Esophagus squamous epithelium (tissue), 5 donors: ENCODE results near the gene SLC7A8. TPM values are rescaled to one million over a fixed set of nuclear protein-coding genes. Genes with fewer than 3 reads are reported as not detected.

Experiments
- DNase-seq: peaks from one replicate; lab custom pipeline; 2025; lab: John Stamatoyannopoulos, UW
- H3K27ac ChIP-seq, 4 donors: fragments of 200-600 bp; sonication (generic); one replicate each; pipeline ENCODE4 v1.5.1; 2016 to 2019; ENCODE audit warnings: mild to moderate bottlenecking in 1 of 4
- H3K27me3 ChIP-seq, 4 donors: fragments of 200-600 bp; sonication (generic); 1 replicate in 3 of 4; 2 replicates in 1 of 4; pipeline versions ENCODE4 v1.5.1 to v1.6.0; 2017 to 2021; ENCODE audit warnings: antibody characterized with exemption in 1 of 4
- H3K36me3 ChIP-seq, 3 donors: fragments of 200-600 bp; sonication (generic); one replicate each; pipeline ENCODE4 v1.5.1; 2016 to 2019
- H3K4me1 ChIP-seq, 3 donors: fragments of 200-600 bp; sonication (generic); one replicate each; pipeline ENCODE4 v1.5.1; 2017 to 2019
- H3K4me3 ChIP-seq, 4 donors: fragments of 200-600 bp; sonication (generic); 1 replicate in 3 of 4; 2 replicates in 1 of 4; pipeline ENCODE4 v1.5.1; 2016 to 2019; ENCODE audit warnings: mild to moderate bottlenecking in 2 of 4, moderate library complexity in 1 of 4
- H3K9me3 ChIP-seq, 3 donors: fragments of 200-600 bp; sonication (generic); one replicate each; pipeline ENCODE4 v1.5.1; 2016 to 2019
- POLR2A ChIP-seq, 4 donors: fragments of 450-650 bp; IDR thresholded peaks; one replicate each; pipeline ENCODE4 v1.6.1; 2017; ENCODE audit warnings: antibody characterized with exemption in 4 of 4, mild to moderate bottlenecking in 4 of 4, moderate library complexity in 3 of 4
- WGBS, 2 donors: methylation state at CpG; one replicate each; pipeline ENCODE4 v1.1.5; 2018; 5-methylcytosine and 5-hydroxymethylcytosine counted together
- intact Hi-C: fragments of 100-400 bp; cut with DNase I; formaldehyde crosslinking; loops from one replicate; pipeline ENCODE4 v1.15.0; 2022
- total RNA-seq, 4 donors: library from RNA; depleted of rRNA; stranded (reverse); fragments of >200 nt; gene quantifications; one replicate each; pipeline ENCODE4 v1.1.0, GENCODE V29; 2016
- TF ChIP-seq, protein P1 (sequence below), 6 experiments: fragments of 450-650 bp in 4 of 6; fragments of 200-600 bp in 2 of 6; sonication (generic) in 2 of 6; IDR thresholded peaks; one replicate each; pipeline ENCODE4 v1.5.1; 2016 to 2019; ENCODE audit warnings: antibody characterized with exemption in 6 of 6, mild to moderate bottlenecking in 4 of 6, moderate library complexity in 4 of 6
- donor health status: DM: yes; HTN: yes; CAD: no.

SLC7A8 gene
- total RNA-seq, 4 donors from 2014 or later = 22.2 to 58.0 (median 39.8) TPM

GRCh38 chr14:23125011-23125410 lies 58.4 kb downstream of the SLC7A8 start:
- intact Hi-C loops = no loop called here
- peaks cover 5 to 49% (median 19%) of the 10 kb centered on the region in 3 donors for H3K4me1 ChIP-seq
- WGBS, 2 donors = 40 to 41% methylated on average over 3 of the region's 3 CpGs
- H3K9me3 ChIP-seq = no peaks in the 10 kb centered on the region
- H3K36me3 ChIP-seq = peaks cover 0 to 38% (median 0%) of the 10 kb centered on the region in 3 donors
- no peaks in the 10 kb centered on the region for H3K27me3 ChIP-seq
- no peak overlapping the region for H3K4me3 ChIP-seq
- no peak for DNase-seq
- peak overlapping the region in 1 of 4 donors; percentile 22 for H3K27ac ChIP-seq
- no peak for TF ChIP-seq POLR2A (IDR thresholded peaks at IDR 0.05)
- TF ChIP-seq, protein P1, sequence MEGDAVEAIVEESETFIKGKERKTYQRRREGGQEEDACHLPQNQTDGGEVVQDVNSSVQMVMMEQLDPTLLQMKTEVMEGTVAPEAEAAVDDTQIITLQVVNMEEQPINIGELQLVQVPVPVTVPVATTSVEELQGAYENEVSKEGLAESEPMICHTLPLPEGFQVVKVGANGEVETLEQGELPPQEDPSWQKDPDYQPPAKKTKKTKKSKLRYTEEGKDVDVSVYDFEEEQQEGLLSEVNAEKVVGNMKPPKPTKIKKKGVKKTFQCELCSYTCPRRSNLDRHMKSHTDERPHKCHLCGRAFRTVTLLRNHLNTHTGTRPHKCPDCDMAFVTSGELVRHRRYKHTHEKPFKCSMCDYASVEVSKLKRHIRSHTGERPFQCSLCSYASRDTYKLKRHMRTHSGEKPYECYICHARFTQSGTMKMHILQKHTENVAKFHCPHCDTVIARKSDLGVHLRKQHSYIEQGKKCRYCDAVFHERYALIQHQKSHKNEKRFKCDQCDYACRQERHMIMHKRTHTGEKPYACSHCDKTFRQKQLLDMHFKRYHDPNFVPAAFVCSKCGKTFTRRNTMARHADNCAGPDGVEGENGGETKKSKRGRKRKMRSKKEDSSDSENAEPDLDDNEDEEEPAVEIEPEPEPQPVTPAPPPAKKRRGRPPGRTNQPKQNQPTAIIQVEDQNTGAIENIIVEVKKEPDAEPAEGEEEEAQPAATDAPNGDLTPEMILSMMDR (IDR thresholded peaks at IDR 0.05) = no peak

DNA sequence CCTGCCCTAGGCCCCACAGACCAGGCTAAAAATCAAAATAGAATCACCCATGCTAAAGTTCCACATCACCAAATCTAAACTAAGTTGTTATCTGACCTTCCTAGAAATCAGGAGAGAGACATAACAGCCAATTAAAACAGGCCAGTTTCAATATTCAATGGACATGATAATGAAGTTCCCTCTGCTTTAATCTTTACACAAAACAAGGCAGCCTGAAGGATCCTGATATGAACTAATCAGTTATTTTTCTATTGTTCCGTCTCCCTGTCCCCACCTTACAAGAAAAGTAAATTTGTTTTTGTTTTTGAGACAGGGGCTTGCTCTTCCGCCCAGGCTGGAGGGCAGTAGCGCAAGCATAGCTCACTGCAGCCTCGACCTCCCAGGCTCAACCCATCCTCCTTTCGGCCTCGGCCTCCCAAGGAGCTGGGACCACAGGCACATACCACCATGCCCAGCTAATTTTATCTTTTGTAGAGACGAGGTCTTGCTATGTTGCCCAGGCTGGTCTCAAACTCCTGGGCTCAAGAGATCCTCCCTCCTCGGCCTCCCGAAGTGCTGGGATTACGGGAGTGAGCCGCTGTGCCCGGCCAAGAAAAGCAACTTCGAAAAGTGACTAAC lies 59.0 kb downstream of the SLC7A8 start:
- 88 to 92% methylated on average over 12 to 13 of the region's 13 CpGs for WGBS, 2 donors
- peaks cover 0 to 49% (median 19%) of the 10 kb centered on the region in 3 donors for H3K4me1 ChIP-seq
- TF ChIP-seq, protein P1 (IDR thresholded peaks at IDR 0.05) = no peak
- no peak for TF ChIP-seq POLR2A (IDR thresholded peaks at IDR 0.05)

GRCh38 chr14:23123419-23123818 lies 60.0 kb downstream of the SLC7A8 start:
- no peak for DNase-seq
- intact Hi-C loops = no loop called here
- peak overlapping the region in 1 of 4 donors; percentile 2 for H3K27ac ChIP-seq

More for the DNA sequence above, 59.0 kb downstream of the SLC7A8 start:
- H3K4me3 ChIP-seq = no peak overlapping the region
- DNase-seq = no peak
- intact Hi-C loops = no loop called here
- peaks cover 0 to 34% (median 0%) of the 10 kb centered on the region in 3 donors for H3K36me3 ChIP-seq
- no peaks in the 10 kb centered on the region for H3K9me3 ChIP-seq
- no peaks in the 10 kb centered on the region for H3K27me3 ChIP-seq
- peak overlapping the region in 1 of 4 donors; percentile 2 for H3K27ac ChIP-seq

GRCh38 chr14:23122086-23122485 lies 61.4 kb downstream of the SLC7A8 start:
- TF ChIP-seq, protein P1 (IDR thresholded peaks at IDR 0.05) = no peak
- no peak for TF ChIP-seq POLR2A (IDR thresholded peaks at IDR 0.05)
- Histone ChIP-seq H3K9me3 (no peaks in the 10 kb centered on the region), H3K36me3 (peaks cover 0 to 11% (median 0%) of the 10 kb centered on the region in 3 donors), H3K4me3 (no peak overlapping the region), H3K4me1 (peaks cover 0 to 49% (median 19%) of the 10 kb centered on the region in 3 donors), H3K27ac (peak overlapping the region in 1 of 4 donors; percentile 54), H3K27me3 (no peaks in the 10 kb centered on the region)
- WGBS, 2 donors = 85 to 100% methylated on average over 4 to 6 of the region's 6 CpGs
- DNase-seq = no peak
- intact Hi-C loops = no loop called here

More at GRCh38 chr14:23123419-23123818, 60.0 kb downstream of the SLC7A8 start:
- 31 to 40% methylated on average over 2 of the region's 8 CpGs for WGBS, 2 donors
- Histone ChIP-seq H3K27me3 (no peaks in the 10 kb centered on the region), H3K9me3 (no peaks in the 10 kb centered on the region), H3K36me3 (peaks cover 0 to 24% (median 0%) of the 10 kb centered on the region in 3 donors), H3K4me3 (no peak overlapping the region), H3K4me1 (peaks cover 0 to 49% (median 19%) of the 10 kb centered on the region in 3 donors)
- no peak for TF ChIP-seq POLR2A (IDR thresholded peaks at IDR 0.05)
- TF ChIP-seq, protein P1 (IDR thresholded peaks at IDR 0.05) = no peak

- Histone ChIP-seq H3K27me3 (peaks cover 0 to 6% (median 0%) of the 10 kb centered on the region in 4 donors), H3K4me1 (peaks cover 0 to 47% (median 19%) of the 10 kb centered on the region in 3 donors), H3K9me3 (no peaks in the 10 kb centered on the region), H3K36me3 (peaks cover 0 to 3% (median 0%) of the 10 kb centered on the region in 3 donors), H3K27ac (peak overlapping the region in 3 of 4 donors; percentile 18 to 54 (median 51)), H3K4me3 (no peak overlapping the region)
- no peak for DNase-seq
- TF ChIP-seq, protein P1 (IDR thresholded peaks at IDR 0.05) = no peak
- no peak for TF ChIP-seq POLR2A (IDR thresholded peaks at IDR 0.05)
- 44 to 56% methylated on average over 6 of the region's 6 CpGs for WGBS, 2 donors
- intact Hi-C loops = loop anchor here (2.0 kb wide), 1 partner anchor 65 kb away; no protein-coding TSS in a partner anchor
These were observed 62.1 kb downstream of the SLC7A8 start for GRCh38 chr14:23121361-23121771.
